H1 (cell line): ENCODE results near the gene R3HCC1L. TPM values are rescaled to one million over a fixed set of nuclear protein-coding genes. Genes with fewer than 3 reads are reported as not detected.

ENCODE experiments used
- CTCF ChIA-PET: fragments of 300-600 bp; sonication (Branson Sonifier 250); formaldehyde crosslinking; loops from one replicate; lab custom pipeline; 2021; ENCODE audit not compliant: partially characterized antibody; lab: Charles Lee
- POLR2A ChIA-PET: fragments of 300-600 bp; sonication (Branson Sonifier 250); formaldehyde crosslinking; loops from one replicate; lab custom pipeline; 2021; ENCODE audit warnings: inconsistent platforms; ENCODE audit not compliant: partially characterized antibody; lab: Charles Lee
- DNase-seq, 2 experiments: peaks; one replicate each; pipeline versions ENCODE4 v3.0.0 to v3.0.0-alpha.2; 2010 to 2022; ENCODE audit warnings: low spot score in 2 of 2, low read depth in 1 of 2, mixed read lengths in 1 of 2
- FAIRE-seq: peaks from 2 replicates; lab custom pipeline; 2011; peaks lifted over from hg19 to GRCh38; lab: Jason Lieb, UNC
- H2AFZ ChIP-seq: 2 replicates; pipeline ENCODE4 v1.8.1; 2012; ENCODE audit warnings: low read length, inconsistent platforms
- H2AK5ac ChIP-seq: 2 replicates; pipeline ENCODE4 v1.6.1; 2013; ENCODE audit warnings: low read depth, low read length
- H2BK120ac ChIP-seq: replicated peaks from 2 replicates; pipeline ENCODE3; 2013; ENCODE audit warnings: low read depth, low read length, inconsistent platforms
- H2BK12ac ChIP-seq: 2 replicates; pipeline ENCODE4 v1.6.1; 2013; ENCODE audit warnings: low read depth, low read length
- H2BK15ac ChIP-seq: 2 replicates; pipeline ENCODE4 v1.6.1; 2013; ENCODE audit warnings: low read length
- H2BK20ac ChIP-seq: 2 replicates; pipeline ENCODE4 v1.6.1; 2013; ENCODE audit warnings: low read length
- H2BK5ac ChIP-seq: 2 replicates; pipeline ENCODE4 v1.6.1; 2013; ENCODE audit warnings: low read depth, low read length
- H3K14ac ChIP-seq: 2 replicates; pipeline ENCODE4 v1.6.1; 2013; ENCODE audit warnings: inconsistent platforms; ENCODE audit not compliant: insufficient read length
- H3K18ac ChIP-seq: 2 replicates; pipeline ENCODE4 v1.6.1; 2013; ENCODE audit warnings: low read length; ENCODE audit errors: extremely low read depth
- H3K23ac ChIP-seq: 2 replicates; pipeline ENCODE4 v1.6.1; 2013; ENCODE audit warnings: inconsistent platforms; ENCODE audit not compliant: insufficient read length
- H3K23me2 ChIP-seq: 2 replicates; pipeline ENCODE4 v1.6.1; 2013; ENCODE audit warnings: low read depth, low read length
- H3K27ac ChIP-seq: 2 replicates; pipeline ENCODE4 v1.6.1; 2011; ENCODE audit warnings: low read depth, low read length, inconsistent platforms
- H3K27me3 ChIP-seq, 4 experiments: replicated peaks in 1 of 4; 1 replicate in 1 of 4; 2 replicates in 3 of 4; pipeline versions ENCODE4 v1.6.1 to v1.8.1; 2011 to 2013; ENCODE audit warnings: low read length in 3 of 4, mild to moderate bottlenecking in 3 of 4, inconsistent platforms in 2 of 4, mixed read lengths in 2 of 4, moderate library complexity in 1 of 4; ENCODE audit not compliant: control insufficient read depth in 3 of 4, insufficient read depth in 3 of 4; ENCODE audit errors: extremely low read depth in 1 of 4
- H3K36me3 ChIP-seq, 4 experiments: 2 replicates each; pipeline versions ENCODE4 v1.6.1 to v1.8.1; 2011 to 2013; ENCODE audit warnings: mild to moderate bottlenecking in 4 of 4, low read length in 3 of 4, moderate library complexity in 2 of 4, control low read depth in 1 of 4, inconsistent platforms in 1 of 4; ENCODE audit not compliant: insufficient read depth in 4 of 4, control insufficient read depth in 2 of 4
- H3K4ac ChIP-seq: replicated peaks from 2 replicates; pipeline ENCODE3; 2013; ENCODE audit warnings: low read length, low read depth, mixed read lengths, inconsistent platforms; ENCODE audit not compliant: insufficient read length
- H3K4me1 ChIP-seq, 4 experiments: replicated peaks in 1 of 4; 1 replicate in 1 of 4; 2 replicates in 3 of 4; pipeline versions ENCODE4 v1.6.1 to v1.8.1; 2011 to 2013; ENCODE audit warnings: low read length in 3 of 4, inconsistent platforms in 2 of 4, mixed read lengths in 1 of 4; ENCODE audit not compliant: insufficient read depth in 4 of 4, control insufficient read depth in 3 of 4
- H3K4me2 ChIP-seq, 2 experiments: 2 replicates each; pipeline versions ENCODE4 v1.6.1 to v1.8.1; 2011 to 2013; ENCODE audit warnings: low read depth in 2 of 2, low read length in 2 of 2, control low read depth in 1 of 2, inconsistent platforms in 1 of 2, mild to moderate bottlenecking in 1 of 2; ENCODE audit not compliant: insufficient read depth in 1 of 2
- H3K4me3 ChIP-seq, 4 experiments: fragments of 200-600, 300-600 bp in 1 of 4; sonication (generic), shearing (Covaris generic), sonication (Bioruptor Twin) in 1 of 4; 2 replicates each; pipeline versions ENCODE4 v1.5.1 to v1.8.1; 2011 to 2016; ENCODE audit warnings: low read length in 4 of 4, low read depth in 3 of 4, control low read depth in 2 of 4, inconsistent platforms in 2 of 4, mild to moderate bottlenecking in 2 of 4, mixed read lengths in 1 of 4, moderate library complexity in 1 of 4; ENCODE audit not compliant: insufficient read depth in 2 of 4; ENCODE audit errors: extremely low read depth in 1 of 4
- H3K56ac ChIP-seq: replicated peaks from 2 replicates; pipeline ENCODE3; 2013; ENCODE audit warnings: low read depth, mild to moderate bottlenecking, mixed read lengths, low read length, inconsistent platforms; ENCODE audit not compliant: insufficient read length
- H3K79me1 ChIP-seq: 2 replicates; pipeline ENCODE4 v1.6.1; 2013; ENCODE audit warnings: low read depth, low read length, control low read depth
- H3K79me2 ChIP-seq, 2 experiments: 2 replicates each; pipeline versions ENCODE4 v1.6.1 to v1.8.1; 2012 to 2013; ENCODE audit warnings: low read length in 2 of 2, mild to moderate bottlenecking in 2 of 2, inconsistent platforms in 1 of 2; ENCODE audit not compliant: insufficient read depth in 2 of 2, control insufficient read depth in 1 of 2
- H3K9ac ChIP-seq, 4 experiments: replicated peaks in 1 of 4; 1 replicate in 1 of 4; 2 replicates in 3 of 4; pipeline versions ENCODE4 v1.6.1 to v1.8.1; 2011 to 2013; ENCODE audit warnings: low read depth in 3 of 4, low read length in 3 of 4, control low read depth in 2 of 4, mild to moderate bottlenecking in 2 of 4, moderate library complexity in 2 of 4, inconsistent platforms in 1 of 4; ENCODE audit errors: extremely low read depth in 1 of 4
- H3K9me3 ChIP-seq, 2 experiments: 2 replicates each; pipeline versions ENCODE4 v1.6.1 to v1.8.1; 2012 to 2013; ENCODE audit warnings: mild to moderate bottlenecking in 2 of 2, moderate library complexity in 2 of 2, control low read depth in 1 of 2, inconsistent platforms in 1 of 2, low read depth in 1 of 2, low read length in 1 of 2, mixed read lengths in 1 of 2; ENCODE audit not compliant: insufficient read depth in 2 of 2
- H4K20me1 ChIP-seq, 2 experiments: replicated peaks in 1 of 2; 2 replicates each; pipeline versions ENCODE3 to v1.8.1; 2011 to 2013; ENCODE audit warnings: inconsistent platforms in 2 of 2, low read length in 2 of 2, mild to moderate bottlenecking in 1 of 2; ENCODE audit not compliant: insufficient read depth in 2 of 2, control insufficient read depth in 1 of 2
- H4K5ac ChIP-seq: 2 replicates; pipeline ENCODE4 v1.6.1; 2013; ENCODE audit warnings: low read length, low read depth, mixed read lengths, inconsistent platforms; ENCODE audit not compliant: insufficient read length
- H4K8ac ChIP-seq: 2 replicates; pipeline ENCODE4 v1.8.0; 2013; ENCODE audit warnings: mild to moderate bottlenecking, moderate library complexity, low read length, inconsistent platforms; ENCODE audit not compliant: insufficient read depth; ENCODE audit errors: extremely low read depth
- H4K91ac ChIP-seq: replicated peaks from 2 replicates; pipeline ENCODE3; 2013; ENCODE audit warnings: low read length, mixed read lengths, inconsistent platforms; ENCODE audit not compliant: insufficient read length
- BRCA1 ChIP-seq: IDR thresholded peaks from 2 replicates; pipeline ENCODE4 v1.6.1; 2012; ENCODE audit warnings: low read depth, low read length, improper control_type of control experiment
- CBX8 ChIP-seq: fragments of 300-800, 300-1000 bp; sonication (generic); IDR thresholded peaks from 2 replicates; pipeline ENCODE4 v1.7.1; 2016; ENCODE audit warnings: low read depth, low read length, borderline replicate concordance
- GTF2F1 ChIP-seq: IDR thresholded peaks from 2 replicates; pipeline ENCODE4 v1.6.1; 2012; ENCODE audit warnings: low read depth, low read length, improper control_type of control experiment, borderline replicate concordance
- HDAC2 ChIP-seq, 2 experiments: fragments of 300-600 bp in 1 of 2; sonication (generic) in 1 of 2; IDR thresholded peaks; 2 replicates each; pipeline ENCODE4 v1.6.1; 2011 to 2012; ENCODE audit warnings: low read depth in 2 of 2, low read length in 2 of 2, mild to moderate bottlenecking in 2 of 2, moderate library complexity in 2 of 2, borderline replicate concordance in 1 of 2, inconsistent platforms in 1 of 2
- KDM4A ChIP-seq: IDR thresholded peaks from one replicate; pipeline ENCODE4 v1.7.1; 2012; ENCODE audit warnings: low read depth, mild to moderate bottlenecking, moderate library complexity, low read length, inconsistent platforms; ENCODE audit not compliant: severe bottlenecking
- POU5F1 ChIP-seq: IDR thresholded peaks from 2 replicates; pipeline ENCODE4 v1.6.1; 2011; ENCODE audit warnings: low read depth, mild to moderate bottlenecking, low read length, moderate library complexity
- RNF2 ChIP-seq: fragments of 200-900, 300-1000 bp; sonication (generic); IDR thresholded peaks from 2 replicates; pipeline ENCODE4 v1.7.1; 2016; ENCODE audit warnings: borderline replicate concordance, low read depth, mild to moderate bottlenecking, antibody characterized with exemption, low read length; ENCODE audit not compliant: poor library complexity, severe bottlenecking; ENCODE audit errors: missing control alignments
- SP2 ChIP-seq: IDR thresholded peaks from 2 replicates; pipeline ENCODE4 v1.6.1; 2012; ENCODE audit warnings: mild to moderate bottlenecking, low read length, inconsistent platforms
- TAF7 ChIP-seq: optimal IDR thresholded peaks from 2 replicates; pipeline ENCODE3; 2011; ENCODE audit warnings: low read depth, mild to moderate bottlenecking, inconsistent platforms, low read length, moderate library complexity, borderline replicate concordance
- WGBS, 2 experiments: shearing (Covaris generic) in 1 of 2; methylation state at CpG; one replicate each; pipeline versions ENCODE4 v1.1.6 to v1.1.7; 2013 to 2015; ENCODE audit warnings: low lambda C conversion rate in 2 of 2, mixed read lengths in 2 of 2, inconsistent platforms in 1 of 2, low coverage in 1 of 2, missing lambda C conversion rate in 1 of 2; ENCODE audit not compliant: insufficient replicate concordance in 2 of 2, insufficient coverage in 1 of 2, insufficient read length in 1 of 2; ENCODE audit errors: extremely low coverage in 1 of 2, missing lambda C conversion rate in 1 of 2; 5-methylcytosine and 5-hydroxymethylcytosine counted together
- polyA plus RNA-seq, 7 experiments: library from polyadenylated mRNA; depleted of rRNA in 3 of 7; stranded (reverse) in 5 of 7; unstranded in 2 of 7; fragments of >200 nt in 5 of 7; fragments of 200-250 nt in 2 of 7; gene quantifications; 1 replicate in 5 of 7; 2 replicates in 1 of 7; 4 replicates in 1 of 7; pipeline versions ENCODE4 v1.2.1 to v1.2.3, GENCODE V29; 2011 to 2013; ENCODE audit warnings: missing spikeins in 2 of 7, mixed read lengths in 2 of 7
- total RNA-seq: library from RNA; stranded (reverse); fragmentation: NEBNext Ultra II Directional; extraction: Animal tissue kit (Norgen Biotek cat#: 25700); gene quantifications from 2 replicates; pipeline ENCODE4 v1.2.1, GENCODE V29; 2021
- TF ChIP-seq, protein P1 (sequence below): IDR thresholded peaks from 2 replicates; pipeline ENCODE4 v1.6.1; 2011; ENCODE audit warnings: low read depth, mild to moderate bottlenecking, low read length; ENCODE audit not compliant: insufficient read depth
- TF ChIP-seq, protein P2 (sequence below): IDR thresholded peaks from 2 replicates; pipeline ENCODE4 v1.6.1; 2012; ENCODE audit warnings: inconsistent platforms

The R3HCC1L gene
- total and polyA plus RNA-seq, 2 of the 8 experiments (the other 6 are each of a cell fraction or from before 2014, with no cell fraction given): 6.9 to 13.9 TPM

DNA sequence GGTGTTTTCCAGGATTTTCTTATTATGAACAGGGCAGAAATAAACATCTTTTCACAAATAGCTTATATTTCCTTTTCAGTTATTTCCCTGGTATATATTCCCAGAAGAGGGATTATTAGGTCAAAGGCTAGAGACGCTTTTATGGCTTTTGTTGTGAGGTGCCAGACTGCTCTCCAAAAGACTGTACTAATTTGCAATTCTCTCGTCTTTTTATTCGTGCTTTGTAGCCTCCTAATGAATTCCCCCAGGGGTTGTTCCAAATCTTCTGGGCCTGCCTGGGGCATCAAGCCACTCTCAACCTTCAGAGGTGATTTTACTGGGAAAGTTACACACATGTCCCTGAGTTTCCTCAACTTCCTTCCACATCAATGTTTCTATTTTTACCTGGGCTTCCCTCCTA, 34.0 kb upstream of the R3HCC1L start:
- Histone ChIP-seq H3K18ac (no peak overlapping the region), H3K27me3 (no peaks in the 10 kb centered on the region; a peak in 1 of 7 replicates), H3K79me1 (no peaks in the 10 kb centered on the region), H2BK20ac (no peak overlapping the region), H2BK120ac (no peak overlapping the region), H3K9me3 (no peaks in the 10 kb centered on the region), H2AFZ (peak overlapping the region; percentile 72; the same call in 1 of the 2 replicates), H4K20me1 (no peaks in the 10 kb centered on the region), H3K23me2 (no peaks in the 10 kb centered on the region; the same call in 1 of the 2 replicates), H3K36me3 (no peaks in the 10 kb centered on the region), H2BK15ac (no peak overlapping the region), H4K91ac (no peak overlapping the region), H3K56ac (no peak overlapping the region), H3K4ac (no peak overlapping the region), H3K4me3 (no peak overlapping the region), H3K4me1 (peaks cover 0 to 2% (median 1%) of the 10 kb centered on the region in 4 experiments; a peak in 1 of 7 replicates), H4K5ac (no peak overlapping the region), H3K14ac (no peak overlapping the region), H3K23ac (no peak overlapping the region), H3K9ac (no peak overlapping the region), H3K79me2 (no peaks in the 10 kb centered on the region), H2AK5ac (no peak overlapping the region), H2BK5ac (no peak overlapping the region), H3K4me2 (no peak overlapping the region), H2BK12ac (no peak overlapping the region), H3K27ac (no peak overlapping the region), H4K8ac (no peak overlapping the region)
- DNase-seq: no peak
- ChIA-PET CTCF (no interaction called here), POLR2A (no interaction called here)
- TF ChIP-seq HDAC2 (IDR thresholded peaks at IDR 0.05; ENCODE audit: borderline replicate concordance in 1 of 2, low read depth in 2 of 2, low read length in 2 of 2) (no peak), CBX8 (no peak), KDM4A (no peak), SP2 (no peak), BRCA1 (no peak), RNF2 (no peak), TAF7 (no peak), POU5F1 (no peak), GTF2F1 (no peak)
- TF ChIP-seq, protein P1, sequence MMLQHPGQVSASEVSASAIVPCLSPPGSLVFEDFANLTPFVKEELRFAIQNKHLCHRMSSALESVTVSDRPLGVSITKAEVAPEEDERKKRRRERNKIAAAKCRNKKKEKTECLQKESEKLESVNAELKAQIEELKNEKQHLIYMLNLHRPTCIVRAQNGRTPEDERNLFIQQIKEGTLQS: no peak
- TF ChIP-seq, protein P2, sequence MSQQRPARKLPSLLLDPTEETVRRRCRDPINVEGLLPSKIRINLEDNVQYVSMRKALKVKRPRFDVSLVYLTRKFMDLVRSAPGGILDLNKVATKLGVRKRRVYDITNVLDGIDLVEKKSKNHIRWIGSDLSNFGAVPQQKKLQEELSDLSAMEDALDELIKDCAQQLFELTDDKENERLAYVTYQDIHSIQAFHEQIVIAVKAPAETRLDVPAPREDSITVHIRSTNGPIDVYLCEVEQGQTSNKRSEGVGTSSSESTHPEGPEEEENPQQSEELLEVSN: no peak
- FAIRE-seq: no peak
- WGBS, 2 experiments: 83% methylated on average over 3 of the region's 3 CpGs; no CpG with 5 or more reads in 1 of the 2 experiments
